Heart right ventricle (tissue), 16 donors: ENCODE data around the gene ACSF3. TPM values are rescaled to one million over a fixed set of nuclear protein-coding genes. Genes with fewer than 3 reads are reported as not detected.
A peak's percentile ranks its signal among the peaks of the same experiment; 100 is the strongest.

ENCODE experiments used
- ATAC-seq, 8 donors: fragments of 200-7000 bp; cut with Tn5 transposase; one replicate each; pipeline ENCODE4 v1.9.1; 2020; ENCODE audit warnings: mild to moderate bottlenecking in 8 of 8, moderate library complexity in 8 of 8, moderate number of reproducible peaks in 1 of 8
- DNase-seq, 2 donors: peaks; one replicate each; pipeline ENCODE4 v3.0.0-alpha.2; 2020
- H3K27ac ChIP-seq, 10 donors: fragments of 200-600 bp; sonication (generic) in 2 of 10; one replicate each; pipeline versions ENCODE4 v1.5.0 to v1.8.0; 2020 to 2022; ENCODE audit warnings: mild to moderate bottlenecking in 3 of 10
- H3K27me3 ChIP-seq, 7 donors: fragments of 200-600 bp; one replicate each; pipeline ENCODE4 v1.8.0; 2021 to 2022; ENCODE audit warnings: mild to moderate bottlenecking in 2 of 7
- H3K36me3 ChIP-seq, 9 donors: fragments of 200-600 bp; sonication (generic) in 1 of 9; one replicate each; pipeline versions ENCODE4 v1.5.0 to v1.8.0; 2020 to 2022; ENCODE audit warnings: mild to moderate bottlenecking in 2 of 9
- H3K4me1 ChIP-seq, 9 donors: fragments of 200-600 bp; sonication (generic) in 1 of 9; one replicate each; pipeline versions ENCODE4 v1.5.0 to v1.8.0; 2020 to 2022; ENCODE audit warnings: mild to moderate bottlenecking in 4 of 9
- H3K4me3 ChIP-seq, 10 donors: fragments of 200-600 bp; sonication (generic) in 2 of 10; one replicate each; pipeline versions ENCODE4 v1.5.0 to v1.8.0; 2020 to 2022; ENCODE audit warnings: mild to moderate bottlenecking in 7 of 10, moderate library complexity in 2 of 10
- H3K9me3 ChIP-seq, 11 donors: fragments of 200-600 bp in 10 of 11; sonication (generic) in 2 of 11; one replicate each; pipeline versions ENCODE4 v1.5.0 to v1.8.0; 2013 to 2022; ENCODE audit warnings: mild to moderate bottlenecking in 2 of 11, control low read depth in 1 of 11, moderate library complexity in 1 of 11
- CTCF ChIP-seq, 9 donors: fragments of 200-600 bp; sonication (generic) in 2 of 9; IDR thresholded peaks; one replicate each; pipeline versions ENCODE4 v1.5.0 to v1.8.0; 2021 to 2022; ENCODE audit warnings: antibody characterized with exemption in 9 of 9, mild to moderate bottlenecking in 5 of 9, moderate library complexity in 1 of 9
- WGBS, 2 donors: extraction: QIAGEN DNeasy Blood & Tissue Kit; methylation state at CpG; one replicate each; pipeline ENCODE4 v1.1.7; 2013; ENCODE audit warnings: inconsistent platforms in 1 of 2; 5-methylcytosine and 5-hydroxymethylcytosine counted together
- intact Hi-C, 10 donors: fragments of 100-400 bp; cut with DNase I; formaldehyde crosslinking; loops; one replicate each; pipeline versions ENCODE4 v1.11.1 to v1.14.2; 2022
- polyA plus RNA-seq, 2 donors: library from polyadenylated mRNA; stranded (reverse); fragments of 200-250 nt; gene quantifications; one replicate each; pipeline ENCODE4 v1.2.3, GENCODE V29; 2013
- total RNA-seq, 10 donors: library from RNA; stranded (reverse); fragmentation: NEBNext Ultra II Directional in 3 of 10; extraction: Animal tissue kit (Norgen Biotek cat#: 25700) in 3 of 10; gene quantifications; one replicate each; pipeline versions ENCODE4 v1.2.1 to v1.2.4, GENCODE V29; 2021 to 2023
- donor health status: Arrhythmogenic right ventricular cardiomyopathy.
- donor health status: ischemic (EF 13 %, LVEDD 7.1; RV severe dilation, severe dysfunction).
- donor health status: healthy with polysubstance abuse.
- donor health status: DM: no; HTN: yes; CAD: no.
- donor health status: DM: no; HTN: no; CAD: no.
- donor health status: ischemic (EF 25% LVEDD 6.9; RV normal size, moderate dysfunction).
- donor health status: ischemic (EF 25% LVEDD 5.7; RV mildly dilated, moderate dysfunction).
- donor health status: healthy.
- donor health status: DM: yes; HTN: yes; CAD: no.
- donor health status: Ischemic cardiomyopathy.
- donor health status: ischemic (EF 35%, LVEDD 5.7; RV mildly dilated, moderate dysfunction).
- donor health status: nonischemic (EF 11% LVEDD 7.7; RV severe dilation, severe dysfunction).
- donor health status: DM: yes; HTN: yes; CAD: no.
- donor health status: PGD.
- donor health status: ischemic (EF 29% LVEDD 5.4; RV normal size, mild dysfunction).
- donor health status: nonischemic (EF 23%, LVEDD 6.1; RV moderate dilation, normal function).

Gene ACSF3
- total and polyA plus RNA-seq, 12 donors, result 11.0 to 36.9 (median 17.8) TPM

- intact Hi-C loops, result loop anchor here in 1 of 10 donors (10.0 kb wide), 1 partner anchor 151 kb away; no protein-coding TSS in a partner anchor
- WGBS, 2 donors, result 73 to 79% methylated on average over 21 of the region's 21 CpGs
- Histone ChIP-seq H3K9me3 (no peaks in the 10 kb centered on the region), H3K27me3 (peaks cover 0 to 18% (median 12%) of the 10 kb centered on the region in 7 donors), H3K4me3 (no peak overlapping the region), H3K27ac (no peak overlapping the region), H3K4me1 (peaks cover 0 to 65% (median 24%) of the 10 kb centered on the region in 9 donors), H3K36me3 (peaks cover 0 to 17% (median 0%) of the 10 kb centered on the region in 9 donors)
- TF ChIP-seq CTCF (IDR thresholded peaks at IDR 0.05), result no peak
- DNase-seq (no peak), ATAC-seq (no peak)
These were observed 1.9 kb downstream of the ACSF3 start for GRCh38 chr16:89095491-89095951.

GRCh38 chr16:89096042-89096717 lies 2.5 kb downstream of the ACSF3 start:
- TF ChIP-seq CTCF (IDR thresholded peaks at IDR 0.05), result no peak
- intact Hi-C loops, result loop anchor here in 1 of 10 donors (10.0 kb wide), 1 partner anchor 151 kb away; no protein-coding TSS in a partner anchor
- no peak for ATAC-seq
- Histone ChIP-seq H3K27me3 (peaks cover 0 to 12% (median 7%) of the 10 kb centered on the region in 7 donors), H3K27ac (peak overlapping the region in 1 of 10 donors; percentile 68), H3K4me1 (peaks cover 0 to 65% (median 24%) of the 10 kb centered on the region in 9 donors), H3K9me3 (no peaks in the 10 kb centered on the region), H3K36me3 (peaks cover 0 to 24% (median 0%) of the 10 kb centered on the region in 9 donors), H3K4me3 (no peak overlapping the region)
- DNase-seq, result no peak
- WGBS, 2 donors, result 85 to 87% methylated on average over 20 of the region's 20 CpGs

GRCh38 chr16:89096768-89097391 lies 3.2 kb downstream of the ACSF3 start:
- Histone ChIP-seq H3K27ac (peak overlapping the region in 1 of 10 donors; percentile 68), H3K4me1 (peaks cover 0 to 65% (median 24%) of the 10 kb centered on the region in 9 donors), H3K4me3 (no peak overlapping the region), H3K36me3 (peaks cover 0 to 31% (median 4%) of the 10 kb centered on the region in 9 donors), H3K9me3 (no peaks in the 10 kb centered on the region), H3K27me3 (peaks cover 0 to 6% (median 2%) of the 10 kb centered on the region in 7 donors)
- 85 to 86% methylated on average over 24 of the region's 24 CpGs for WGBS, 2 donors
- no peak for TF ChIP-seq CTCF (IDR thresholded peaks at IDR 0.05)
- DNase-seq, result no peak
- intact Hi-C loops, result loop anchor here in 1 of 10 donors (10.0 kb wide), 1 partner anchor 152 kb away; no protein-coding TSS in a partner anchor
- no peak for ATAC-seq

- no peak for DNase-seq
- no peak for TF ChIP-seq CTCF (IDR thresholded peaks at IDR 0.05)
- H3K27me3 ChIP-seq, result peaks cover 0 to 3% (median 0%) of the 10 kb centered on the region in 7 donors
- H3K4me3 ChIP-seq, result no peak overlapping the region
- peaks cover 0 to 36% (median 8%) of the 10 kb centered on the region in 9 donors for H3K36me3 ChIP-seq
- H3K4me1 ChIP-seq, result peaks cover 0 to 65% (median 24%) of the 10 kb centered on the region in 9 donors
- ATAC-seq, result no peak
- peak overlapping the region in 1 of 10 donors; percentile 68 for H3K27ac ChIP-seq
- 87 to 91% methylated on average over 14 of the region's 14 CpGs for WGBS, 2 donors
- intact Hi-C loops, result loop anchor here in 1 of 10 donors (10.0 kb wide), 1 partner anchor 153 kb away; no protein-coding TSS in a partner anchor
- no peaks in the 10 kb centered on the region for H3K9me3 ChIP-seq
These were observed 3.7 kb downstream of the ACSF3 start for GRCh38 chr16:89097392-89097772.
